ENCODE results near the gene SVEP1. TPM values are rescaled to one million over a fixed set of nuclear protein-coding genes. Genes with fewer than 3 reads are reported as not detected.

SVEP1 gene
- total RNA-seq, 2 experiments from 2014 or later = not detected

DNA sequence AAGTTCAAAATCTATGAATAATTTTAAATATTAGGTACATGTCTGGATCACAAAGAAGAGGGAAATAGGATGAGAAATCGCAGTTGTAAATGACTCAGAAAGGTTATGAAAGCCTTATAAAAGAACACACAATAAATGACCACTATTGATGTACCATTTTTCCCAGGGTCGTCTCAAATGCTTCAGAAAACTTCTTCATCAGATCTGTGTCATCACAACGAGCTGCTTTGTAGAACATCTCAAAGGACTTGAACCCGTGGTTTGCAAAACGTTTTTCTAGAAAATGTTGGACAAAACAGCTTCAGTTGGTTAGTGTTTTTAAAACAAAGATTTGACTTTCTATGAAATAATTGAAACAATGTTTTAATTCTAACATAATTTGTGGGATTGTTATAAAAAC, 100.1 kb downstream of the SVEP1 start:
- Histone ChIP-seq H3K27me3 (ENCODE audit: control insufficient read depth in 1 of 2, insufficient read depth in 2 of 2, low read length in 2 of 2) (no peaks in the 10 kb centered on the region), H3K27ac (ENCODE audit: low read depth in 1 of 2, low read length in 2 of 2) (no peak overlapping the region), H3K4me1 (ENCODE audit: insufficient read depth, low read length) (no peaks in the 10 kb centered on the region), H3K4me3 (ENCODE audit: low read length) (no peak overlapping the region), H3K36me3 (ENCODE audit: insufficient read depth, low read length) (no peaks in the 10 kb centered on the region), H3K9me3 (ENCODE audit: control insufficient read depth in 1 of 2, insufficient read depth in 1 of 2, low read length in 2 of 2) (no peaks in the 10 kb centered on the region)
- no peaks in the 10 kb centered on the region for H3K27me3 Mint-ChIP-seq
- H3K4me1 Mint-ChIP-seq (ENCODE audit: low read depth) = no peaks in the 10 kb centered on the region
- no peaks in the 10 kb centered on the region for H3K9me3 Mint-ChIP-seq
- H3K4me3 Mint-ChIP-seq = no peak overlapping the region
- ChIA-PET POLR2A (no interaction called here), CTCF (no interaction called here)
- no peaks in the 10 kb centered on the region for H3K36me3 Mint-ChIP-seq (ENCODE audit: low read depth)
- intact Hi-C loops (cut with DNase I, micrococcal nuclease) = no loop called here
- no peak for TF ChIP-seq CTCF (IDR thresholded peaks at IDR 0.05)
- ATAC-seq (ENCODE audit: poor library complexity) (no peak), DNase-seq (no peak)
- H3K27ac Mint-ChIP-seq = no peak overlapping the region

DNA sequence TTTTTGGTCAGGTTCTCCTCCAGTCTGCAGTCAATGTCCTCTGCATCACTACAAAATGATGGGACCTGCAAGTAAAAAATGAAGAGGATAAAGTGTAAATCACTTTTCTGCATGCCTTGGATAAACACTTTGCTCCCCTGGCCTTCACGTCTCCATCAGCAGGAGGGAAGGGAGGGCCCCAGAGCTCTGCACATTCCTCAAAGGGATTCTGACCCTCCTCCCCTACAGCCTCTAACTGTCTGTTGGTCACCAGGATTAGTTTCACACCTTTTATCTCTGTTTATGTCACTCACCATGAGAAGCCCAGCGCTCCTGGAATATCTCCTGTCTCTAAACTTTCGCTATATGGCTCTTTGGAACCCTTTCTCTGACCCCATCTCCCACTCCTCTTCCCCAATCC, 103.3 kb downstream of the SVEP1 start:
- no peaks in the 10 kb centered on the region for H3K36me3 ChIP-seq (ENCODE audit: insufficient read depth, low read length)
- intact Hi-C loops (cut with DNase I, micrococcal nuclease) = no loop called here
- ChIA-PET POLR2A (no interaction called here), CTCF (no interaction called here)
- no peaks in the 10 kb centered on the region for H3K4me1 ChIP-seq (ENCODE audit: insufficient read depth, low read length)
- Mint-ChIP-seq H3K4me3 (no peak overlapping the region), H3K27me3 (no peaks in the 10 kb centered on the region), H3K9me3 (no peaks in the 10 kb centered on the region), H3K4me1 (ENCODE audit: low read depth) (no peaks in the 10 kb centered on the region), H3K36me3 (ENCODE audit: low read depth) (no peaks in the 10 kb centered on the region), H3K27ac (no peak overlapping the region)
- no peak for TF ChIP-seq CTCF (IDR thresholded peaks at IDR 0.05)
- ATAC-seq (ENCODE audit: poor library complexity) = no peak
- no peak overlapping the region for H3K4me3 ChIP-seq (ENCODE audit: low read length)
- H3K27me3 ChIP-seq (ENCODE audit: control insufficient read depth in 1 of 2, insufficient read depth in 2 of 2, low read length in 2 of 2) = no peaks in the 10 kb centered on the region
- no peak overlapping the region for H3K27ac ChIP-seq (ENCODE audit: low read depth in 1 of 2, low read length in 2 of 2)
- DNase-seq = no peak
- H3K9me3 ChIP-seq (ENCODE audit: control insufficient read depth in 1 of 2, insufficient read depth in 1 of 2, low read length in 2 of 2) = no peaks in the 10 kb centered on the region

GRCh38 chr9:110472111-110472510, 107.4 kb downstream of the SVEP1 start:
- Mint-ChIP-seq H3K9me3 (no peaks in the 10 kb centered on the region), H3K4me1 (ENCODE audit: low read depth) (no peaks in the 10 kb centered on the region), H3K36me3 (ENCODE audit: low read depth) (no peaks in the 10 kb centered on the region), H3K27ac (no peak overlapping the region), H3K27me3 (no peaks in the 10 kb centered on the region), H3K4me3 (no peak overlapping the region)
- Histone ChIP-seq H3K27me3 (ENCODE audit: control insufficient read depth in 1 of 2, insufficient read depth in 2 of 2, low read length in 2 of 2) (no peaks in the 10 kb centered on the region), H3K36me3 (ENCODE audit: insufficient read depth, low read length) (no peaks in the 10 kb centered on the region), H3K9me3 (ENCODE audit: control insufficient read depth in 1 of 2, insufficient read depth in 1 of 2, low read length in 2 of 2) (no peaks in the 10 kb centered on the region), H3K4me3 (ENCODE audit: low read length) (no peak overlapping the region), H3K27ac (ENCODE audit: low read depth in 1 of 2, low read length in 2 of 2) (no peak overlapping the region), H3K4me1 (ENCODE audit: insufficient read depth, low read length) (no peaks in the 10 kb centered on the region)
- intact Hi-C loops (cut with DNase I, micrococcal nuclease) = no loop called here
- ATAC-seq (ENCODE audit: poor library complexity) (no peak), DNase-seq (no peak)
- no peak for TF ChIP-seq CTCF (IDR thresholded peaks at IDR 0.05)
- ChIA-PET CTCF (no interaction called here), POLR2A (no interaction called here)

All from CD4-positive, alpha-beta T cell (primary cell).